Measurements from ENCODE around the gene SNRPA1. TPM values are rescaled to one million over a fixed set of nuclear protein-coding genes. Genes with fewer than 3 reads are reported as not detected.
A peak's percentile ranks its signal among the peaks of the same experiment; 100 is the strongest.

SNRPA1 gene
- total RNA-seq, 1 donor from 2014 or later = 62.4 TPM

GRCh38 chr15:101276501-101277037, 18.5 kb downstream of the SNRPA1 start:
- no peak for DNase-seq (ENCODE audit: low read depth)
- peak overlapping the region; percentile 97 for H3K4me3 ChIP-seq (ENCODE audit: low read depth, low read length)
- peak; percentile 44 for TF ChIP-seq CTCF (conservative IDR thresholded peaks at IDR 0.05; ENCODE audit: low read depth, low read length)

- H3K4me3 ChIP-seq (ENCODE audit: low read depth, low read length) = no peak overlapping the region
- no peak for DNase-seq (ENCODE audit: low read depth)
- TF ChIP-seq CTCF (conservative IDR thresholded peaks at IDR 0.05; ENCODE audit: low read depth, low read length) = no peak
Observed at GRCh38 chr15:101275018-101275417, 20.0 kb downstream of the SNRPA1 start.

- no peak for DNase-seq (ENCODE audit: low read depth)
- TF ChIP-seq CTCF (conservative IDR thresholded peaks at IDR 0.05; ENCODE audit: low read depth, low read length) = no peak
- H3K4me3 ChIP-seq (ENCODE audit: low read depth, low read length) = no peak overlapping the region
Observed at GRCh38 chr15:101273534-101273933, 21.5 kb downstream of the SNRPA1 start.

GRCh38 chr15:101272584-101272983, 22.5 kb downstream of the SNRPA1 start:
- TF ChIP-seq CTCF (conservative IDR thresholded peaks at IDR 0.05; ENCODE audit: low read depth, low read length) = no peak
- H3K4me3 ChIP-seq (ENCODE audit: low read depth, low read length) = no peak overlapping the region
- DNase-seq (ENCODE audit: low read depth) = no peak

GRCh38 chr15:101269479-101270223, 25.4 kb downstream of the SNRPA1 start:
- peak; percentile 49 for TF ChIP-seq CTCF (conservative IDR thresholded peaks at IDR 0.05; ENCODE audit: low read depth, low read length)
- no peak overlapping the region for H3K4me3 ChIP-seq (ENCODE audit: low read depth, low read length)
- no peak for DNase-seq (ENCODE audit: low read depth)

- DNase-seq (ENCODE audit: low read depth) = no peak
- TF ChIP-seq CTCF (conservative IDR thresholded peaks at IDR 0.05; ENCODE audit: low read depth, low read length) = no peak
Observed at GRCh38 chr15:101267320-101268104, 27.5 kb downstream of the SNRPA1 start.

More at GRCh38 chr15:101267320-101268104, 27.5 kb downstream of the SNRPA1 start:
- no peak overlapping the region for H3K4me3 ChIP-seq (ENCODE audit: low read depth, low read length)
